ENCODE data around the gene MAGEH1. TPM values are rescaled to one million over a fixed set of nuclear protein-coding genes. Genes with fewer than 3 reads are reported as not detected.

The MAGEH1 gene
- total RNA-seq, 2 experiments from 2014 or later: 17.4 to 17.8 TPM

Small RNA genes within 50 kb of the gene (microRNA-seq; reads per million reads assigned to microRNA genes)
- gene MIR4536-1 (ENCODE audit: borderline microRNAs expressed, borderline replicate concordance) (not detected), gene MIR4536-2 (ENCODE audit: borderline microRNAs expressed, borderline replicate concordance) (not detected)

Other genes starting within 250 kb of the MAGEH1 start
- under 1 TPM in 1 of 2 experiments, not detected in 1; 0.47 TPM for gene PAGE5, start 231.8 kb upstream of the MAGEH1 start, total RNA-seq
- gene PAGE3, start 187.2 kb upstream of the MAGEH1 start, total RNA-seq: not detected
- gene USP51, start 37.7 kb downstream of the MAGEH1 start, total RNA-seq: 1 to 10 TPM; 1.0 to 1.1 TPM
- gene FOXR2, start 171.3 kb downstream of the MAGEH1 start, total RNA-seq: not detected